DOHH2 (cell line): ENCODE data around the gene TMC3.

ENCODE experiments used
- H3F3A ChIP-seq: fragments of 200-600 bp; sonication (generic), shearing (Covaris generic); 2 replicates; pipeline ENCODE4 v1.6.0; 2016; ENCODE audit warnings: antibody characterized with exemption, mild to moderate bottlenecking; ENCODE audit not compliant: control insufficient read depth, insufficient read depth
- H3K27ac ChIP-seq: fragments of 200-600 bp; sonication (generic); 2 replicates; pipeline ENCODE4 v1.5.1; 2014; ENCODE audit warnings: low read depth, mild to moderate bottlenecking, low read length, moderate library complexity
- H3K27me3 ChIP-seq: fragments of 200-600 bp; sonication (generic); 2 replicates; pipeline ENCODE4 v1.6.1; 2014; ENCODE audit warnings: mild to moderate bottlenecking, low read length, mixed read lengths; ENCODE audit not compliant: control insufficient read depth
- H3K36me3 ChIP-seq: fragments of 200-600 bp; sonication (generic); 2 replicates; pipeline ENCODE4 v1.6.1; 2014; ENCODE audit warnings: mild to moderate bottlenecking, low read length, moderate library complexity, mixed read lengths; ENCODE audit not compliant: control insufficient read depth
- H3K4me1 ChIP-seq: fragments of 200-600 bp; sonication (generic); 2 replicates; pipeline ENCODE4 v1.6.1; 2014; ENCODE audit warnings: mild to moderate bottlenecking, low read length, mixed read lengths; ENCODE audit not compliant: control insufficient read depth
- H3K4me2 ChIP-seq: fragments of 200-600 bp; sonication (generic); 2 replicates; pipeline ENCODE4 v1.6.0; 2014; ENCODE audit warnings: mild to moderate bottlenecking, low read length, moderate library complexity
- H3K4me3 ChIP-seq: fragments of 200-600 bp; sonication (generic); 2 replicates; pipeline ENCODE4 v1.5.1; 2014; ENCODE audit warnings: mild to moderate bottlenecking, low read length, mixed read lengths
- H3K79me2 ChIP-seq: fragments of 200-600 bp; sonication (generic); 2 replicates; pipeline ENCODE4 v1.6.1; 2014; ENCODE audit warnings: mild to moderate bottlenecking, low read length, mixed read lengths; ENCODE audit not compliant: control insufficient read depth
- H3K9me2 ChIP-seq: fragments of 200-600 bp; sonication (generic); replicated peaks from 2 replicates; pipeline ENCODE4 v1.6.1; 2014; ENCODE audit warnings: mild to moderate bottlenecking, low read length, mixed read lengths; ENCODE audit not compliant: control insufficient read depth
- H3K9me3 ChIP-seq: fragments of 200-600 bp; sonication (generic); 2 replicates; pipeline ENCODE4 v1.6.1; 2014; ENCODE audit warnings: antibody characterized with exemption, low read length, mixed read lengths; ENCODE audit not compliant: control insufficient read depth, insufficient read depth
- H4K20me1 ChIP-seq: fragments of 200-600 bp; sonication (generic); 2 replicates; pipeline ENCODE4 v1.6.0; 2014; ENCODE audit warnings: low read depth, mild to moderate bottlenecking, antibody characterized with exemption, low read length, moderate library complexity; ENCODE audit not compliant: control insufficient read depth, insufficient read depth
- CTCF ChIP-seq: fragments of 200-600 bp; sonication (generic); IDR thresholded peaks from one replicate; pipeline ENCODE4 v1.5.1; 2014; ENCODE audit warnings: antibody characterized with exemption, mild to moderate bottlenecking, low read depth, low read length; ENCODE audit not compliant: poor library complexity, severe bottlenecking
- EZH2phosphoT487 ChIP-seq: fragments of 200-600 bp; sonication (generic); IDR thresholded peaks from 2 replicates; pipeline ENCODE4 v1.6.1; 2017; ENCODE audit warnings: borderline replicate concordance, mild to moderate bottlenecking, antibody characterized with exemption, low read length, moderate library complexity, mixed read lengths

The TMC3 gene

DNA sequence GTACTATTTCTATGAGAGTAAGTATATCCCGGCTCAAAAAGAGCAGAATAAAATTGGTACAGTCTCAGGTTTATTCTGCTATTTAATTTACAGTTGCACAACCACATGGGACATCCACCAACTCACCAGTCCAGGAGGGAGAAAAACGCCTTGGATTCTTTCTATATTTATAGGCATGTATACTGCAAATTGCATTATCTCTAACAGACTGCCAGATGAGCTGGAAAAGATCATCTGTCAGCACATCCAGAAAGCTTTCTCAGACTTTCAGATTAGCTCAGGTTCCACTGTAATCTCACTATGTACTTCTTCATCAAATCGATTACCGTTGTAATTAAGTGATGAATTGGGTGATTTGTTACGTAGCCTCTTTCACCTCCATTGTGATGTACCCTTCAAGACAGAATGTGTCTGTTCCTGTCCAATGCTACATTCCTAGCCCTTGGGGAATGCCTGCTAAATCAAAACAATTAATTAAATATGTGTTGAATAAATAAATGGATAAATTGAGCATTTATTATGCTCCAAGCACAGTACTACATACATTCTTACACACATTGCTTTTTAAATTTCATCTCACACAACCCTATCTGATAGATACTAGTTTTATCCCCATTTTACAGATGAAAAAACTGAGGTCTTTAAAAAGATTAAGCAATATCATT is 38.1 kb upstream of the TMC3 start:
- Histone ChIP-seq H3K4me1 (no peaks in the 10 kb centered on the region), H3K27me3 (peaks cover 7% of the 10 kb centered on the region), H4K20me1 (no peaks in the 10 kb centered on the region), H3K4me3 (no peak overlapping the region), H3K79me2 (no peaks in the 10 kb centered on the region), H3K36me3 (no peaks in the 10 kb centered on the region), H3K27ac (no peak overlapping the region), H3F3A (no peaks in the 10 kb centered on the region), H3K9me2 (no peaks in the 10 kb centered on the region), H3K9me3 (no peaks in the 10 kb centered on the region), H3K4me2 (no peak overlapping the region)
- no peak for TF ChIP-seq EZH2phosphoT487
- no peak for TF ChIP-seq CTCF

GRCh38 chr15:81411051-81411450 is 37.0 kb upstream of the TMC3 start:
- H3K36me3 ChIP-seq, result no peaks in the 10 kb centered on the region
- H3F3A ChIP-seq, result no peaks in the 10 kb centered on the region
- H3K4me2 ChIP-seq, result no peak overlapping the region
- TF ChIP-seq CTCF (no peak), EZH2phosphoT487 (no peak)
- H3K4me1 ChIP-seq, result no peaks in the 10 kb centered on the region
- H3K27me3 ChIP-seq, result peaks cover 7% of the 10 kb centered on the region
- no peaks in the 10 kb centered on the region for H3K9me3 ChIP-seq
- H3K4me3 ChIP-seq, result no peak overlapping the region
- no peaks in the 10 kb centered on the region for H3K79me2 ChIP-seq
- H3K9me2 ChIP-seq, result no peaks in the 10 kb centered on the region
- no peaks in the 10 kb centered on the region for H4K20me1 ChIP-seq
- no peak overlapping the region for H3K27ac ChIP-seq

- peak; percentile 62 for TF ChIP-seq CTCF
- TF ChIP-seq EZH2phosphoT487, result no peak
- Histone ChIP-seq H3K4me2 (no peak overlapping the region), H3K36me3 (no peaks in the 10 kb centered on the region), H3K27ac (no peak overlapping the region), H3K9me3 (no peaks in the 10 kb centered on the region), H3F3A (no peaks in the 10 kb centered on the region), H3K4me3 (no peak overlapping the region), H3K4me1 (no peaks in the 10 kb centered on the region), H4K20me1 (no peaks in the 10 kb centered on the region), H3K79me2 (no peaks in the 10 kb centered on the region), H3K27me3 (peaks cover 7% of the 10 kb centered on the region), H3K9me2 (no peaks in the 10 kb centered on the region)
Measured at GRCh38 chr15:81410318-81410753, 36.3 kb upstream of the TMC3 start.
